GM23248 (cell line): ENCODE measurements around the gene PCNA.

Experiments
- EZH2 ChIP-seq: fragments of 200-600 bp; sonication (generic); IDR thresholded peaks from 2 replicates; pipeline ENCODE4 v1.6.1; 2018; ENCODE audit warnings: antibody characterized with exemption, mild to moderate bottlenecking; ENCODE audit not compliant: insufficient read depth, poor library complexity, severe bottlenecking
- EZH2phosphoT487 ChIP-seq: fragments of 200-600 bp; sonication (generic); IDR thresholded peaks from 2 replicates; pipeline ENCODE4 v1.6.1; 2018; ENCODE audit warnings: antibody characterized with exemption, moderate library complexity, mild to moderate bottlenecking, low read depth; ENCODE audit not compliant: insufficient read depth

- TF ChIP-seq EZH2: no peak
- no peak for TF ChIP-seq EZH2phosphoT487
Observed at GRCh38 chr20:5126512-5127203, 6.9 kb upstream of the PCNA start, which contains the start of gene CDS2.
